GM21576 (cell line): ENCODE results near the gene DGKQ.

ENCODE experiments used
- ATAC-seq: cut with Tn5 transposase; IDR thresholded peaks from one replicate; pipeline ENCODE4 v1.9.1; 2021; ENCODE audit warnings: mild to moderate bottlenecking, moderate library complexity; ENCODE audit not compliant: unreplicated experiment

DGKQ gene

GRCh38 chr4:996030-996996 lies 22.9 kb upstream of the DGKQ start:
- no peak for ATAC-seq

GRCh38 chr4:995311-996026 lies 22.1 kb upstream of the DGKQ start:
- no peak for ATAC-seq

GRCh38 chr4:993111-994029 lies 20.0 kb upstream of the DGKQ start, which contains the start of gene SLC26A1:
Gene SLC26A1, minus strand, starts transcription at chr4:993404. Its CDS starts 1,701 bp downstream, at chr4:991703.
- ATAC-seq, result no peak

- no peak for ATAC-seq
Observed at GRCh38 chr4:992297-993110, 19.1 kb upstream of the DGKQ start.

GRCh38 chr4:991451-992296 lies 18.3 kb upstream of the DGKQ start:
- no peak for ATAC-seq

GRCh38 chr4:990746-991367 lies 17.5 kb upstream of the DGKQ start:
- ATAC-seq, result no peak

GRCh38 chr4:989722-990471 lies 16.5 kb upstream of the DGKQ start:
- no peak for ATAC-seq

GRCh38 chr4:988726-989721 lies 15.7 kb upstream of the DGKQ start:
- no peak for ATAC-seq

GRCh38 chr4:987624-988513 lies 14.5 kb upstream of the DGKQ start:
- no peak for ATAC-seq

- peak; percentile 64 for ATAC-seq
Observed at GRCh38 chr4:986879-987623, 13.7 kb upstream of the DGKQ start, which contains the start of gene IDUA. Gene IDUA, plus strand, starts transcription at chr4:987044. Its CDS starts 41 bp downstream, at chr4:987085.

GRCh38 chr4:986428-986878 lies 13.1 kb upstream of the DGKQ start:
- peak; percentile 13 for ATAC-seq

GRCh38 chr4:985123-985830 lies 11.9 kb upstream of the DGKQ start:
- ATAC-seq, result no peak

GRCh38 chr4:984336-985054 lies 11.1 kb upstream of the DGKQ start:
- ATAC-seq, result no peak

- no peak for ATAC-seq
Observed at GRCh38 chr4:982814-983213, 9.4 kb upstream of the DGKQ start.
